GM21423 (cell line): ENCODE data around the gene STK40.

Source experiments
- ATAC-seq: cut with Tn5 transposase; IDR thresholded peaks from one replicate; pipeline ENCODE4 v1.9.1; 2021; ENCODE audit warnings: mild to moderate bottlenecking, moderate library complexity; ENCODE audit not compliant: unreplicated experiment

The STK40 gene

DNA sequence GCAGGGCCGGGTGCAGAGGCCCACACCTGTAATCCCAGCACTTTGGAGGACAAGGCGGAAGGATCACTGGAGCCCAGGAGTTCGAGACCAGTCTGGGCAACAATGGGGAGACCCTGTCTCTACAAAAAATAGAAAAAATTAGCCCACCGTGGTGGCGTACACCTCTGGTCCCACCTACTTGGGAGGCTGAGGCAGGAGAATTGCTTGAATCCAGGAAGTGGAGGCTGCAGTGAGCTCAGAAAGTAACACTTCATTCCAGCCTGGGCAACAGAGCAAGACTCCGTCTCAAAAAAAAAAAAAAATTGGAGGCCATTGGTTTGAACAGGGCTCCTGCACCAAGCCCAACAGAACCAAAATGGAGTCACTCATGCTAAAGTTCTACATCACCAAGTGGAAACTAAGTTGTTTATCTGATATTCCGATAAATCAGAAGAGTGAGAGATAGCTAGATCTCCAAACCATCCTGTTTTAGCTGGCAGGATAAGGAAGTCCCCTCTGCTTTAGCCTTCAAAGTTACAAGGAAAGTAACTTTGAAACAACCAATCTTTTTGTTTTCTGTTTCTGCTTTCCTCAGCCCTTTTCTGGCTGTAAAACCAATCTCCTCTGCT, 12.8 kb upstream of the STK40 start:
- no peak for ATAC-seq

DNA sequence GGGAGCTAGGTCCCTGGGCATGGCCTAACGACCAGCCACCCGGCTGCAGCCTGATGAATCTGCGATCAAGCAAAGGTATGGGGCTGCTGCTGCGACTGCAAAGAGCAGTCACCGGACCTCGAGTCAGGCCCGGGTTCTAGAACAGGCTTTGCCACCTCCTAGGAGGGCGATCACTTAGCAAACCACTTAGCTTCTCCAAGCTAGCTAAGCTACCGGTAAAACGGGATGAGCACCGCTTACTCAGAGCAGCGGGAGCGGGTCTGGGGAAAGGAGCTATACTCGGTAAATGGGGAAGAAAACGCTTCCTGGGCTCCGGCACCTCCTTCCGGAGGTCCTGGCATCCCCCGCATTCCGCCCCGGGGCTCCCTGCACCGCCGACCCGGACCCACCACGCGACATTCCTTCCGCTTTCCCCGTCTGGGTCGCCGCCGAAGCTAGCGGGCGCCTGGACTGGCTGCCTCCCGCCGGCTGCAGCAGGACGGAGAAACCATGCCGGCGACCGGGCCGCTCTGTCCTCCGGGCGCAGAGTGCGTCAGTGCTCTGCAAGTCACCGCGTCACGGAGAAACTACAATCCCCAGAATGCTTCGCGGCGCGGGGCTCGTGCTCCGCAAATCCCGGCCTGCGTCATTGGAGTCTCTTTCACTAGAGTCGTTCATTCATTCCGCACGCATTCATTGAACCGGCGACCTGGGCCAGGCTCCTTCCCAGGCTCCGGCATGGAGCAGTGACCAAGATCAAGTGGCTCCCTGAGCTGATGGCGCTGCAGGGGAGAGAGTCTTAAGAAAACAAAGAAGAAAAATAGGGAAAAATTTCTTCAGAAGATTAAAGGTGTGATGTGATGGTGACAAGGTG, 11.9 kb upstream of the STK40 start, which contains the start of gene LSM10:
TSS of gene LSM10 (minus strand) at position 531 of the 853 bp plus-strand sequence. CDS start 3,779 bp downstream, outside the sequence.
- peak; percentile 45 for ATAC-seq

DNA sequence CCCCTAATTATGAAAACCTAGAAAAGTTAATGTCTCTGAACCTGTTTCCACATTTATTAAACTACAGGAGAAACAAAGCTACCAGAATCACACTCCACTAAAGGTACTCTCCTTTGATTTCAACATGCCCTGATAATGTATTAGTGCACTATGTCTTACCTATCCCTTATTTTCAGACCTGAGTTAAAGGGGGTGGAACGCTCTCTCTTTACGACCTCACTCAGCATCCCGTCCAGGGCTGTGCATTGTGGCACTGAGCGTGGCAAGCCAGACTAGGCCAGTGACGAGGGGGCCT, 11.3 kb upstream of the STK40 start:
- peak; percentile 3 for ATAC-seq

DNA sequence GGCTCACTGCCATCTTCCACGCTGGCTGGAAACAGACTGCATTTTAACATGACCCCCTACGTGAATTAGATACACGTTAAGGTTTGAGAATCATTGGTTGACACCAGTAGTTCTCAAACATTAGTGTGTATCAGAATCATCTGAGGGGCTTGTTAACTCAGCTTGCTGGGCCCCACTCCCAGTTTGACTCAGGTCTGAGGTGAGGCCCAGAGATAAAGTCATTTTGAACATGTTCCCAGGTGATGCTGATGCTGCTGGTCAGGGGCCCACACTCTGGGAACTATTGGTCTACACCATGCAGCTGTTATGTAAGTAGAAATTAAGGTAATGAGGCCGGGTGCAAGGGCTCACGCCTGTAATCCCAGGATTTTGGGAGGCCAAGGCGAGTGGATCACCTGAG, 10.6 kb upstream of the STK40 start:
- ATAC-seq = no peak

DNA sequence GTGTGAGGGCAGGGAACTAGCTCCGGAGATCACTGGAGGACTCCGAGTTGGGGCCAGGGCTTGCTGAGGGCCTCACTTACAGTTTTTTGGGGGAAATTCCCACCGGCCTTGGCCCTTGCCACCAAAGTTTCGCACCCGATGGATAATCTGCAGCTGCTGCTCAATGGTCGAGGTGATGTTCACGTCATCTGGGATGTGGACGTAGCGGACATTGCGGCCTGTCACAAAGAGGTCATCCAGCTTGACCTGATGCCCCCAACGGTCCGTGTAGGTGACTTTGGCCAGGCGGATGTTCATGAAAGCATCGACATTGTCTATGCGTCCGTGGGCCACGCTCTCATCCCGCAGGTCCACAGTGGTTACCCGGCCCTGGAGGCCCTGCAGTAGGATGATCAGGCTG, 8.0 kb upstream of the STK40 start:
- ATAC-seq = no peak

DNA sequence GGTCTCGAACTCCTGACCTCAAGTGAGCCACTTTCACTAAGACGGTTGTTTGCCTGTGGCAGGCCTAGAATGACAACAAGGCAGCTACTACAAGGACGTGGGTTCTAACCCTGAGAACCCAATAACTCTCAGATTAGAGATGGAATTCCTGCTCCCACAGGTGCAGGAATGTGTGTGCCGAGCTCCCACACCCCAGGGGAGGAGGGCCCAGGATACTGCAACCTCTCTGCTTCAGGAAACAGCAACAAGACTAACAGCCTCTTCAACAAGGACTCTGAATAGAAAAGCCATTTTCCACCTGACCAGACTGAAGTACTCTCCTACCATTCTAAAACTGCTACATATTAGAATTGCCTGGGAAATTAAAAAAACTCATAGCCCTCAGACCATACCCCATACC, 7.1 kb upstream of the STK40 start:
- ATAC-seq = no peak

DNA sequence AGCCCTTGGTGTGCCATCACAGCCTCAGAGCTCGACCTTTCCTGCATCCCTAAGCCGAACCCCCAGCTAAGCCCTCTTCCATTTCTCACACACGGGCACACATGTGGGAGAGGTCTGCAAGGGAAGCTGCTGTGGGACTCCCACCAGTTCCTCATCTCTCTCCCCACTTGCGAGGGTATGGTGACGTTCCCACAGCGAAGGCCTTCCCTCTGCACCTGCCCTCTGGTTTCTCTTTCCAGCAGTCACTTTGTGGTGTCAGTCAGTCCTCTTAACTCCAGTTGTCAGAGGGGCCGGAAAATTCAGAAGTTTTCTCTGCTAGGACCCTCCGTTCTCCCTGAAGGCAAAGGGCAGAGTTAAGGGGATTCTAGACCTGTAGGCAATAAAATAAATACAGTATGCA, 5.5 kb upstream of the STK40 start:
- ATAC-seq = no peak

DNA sequence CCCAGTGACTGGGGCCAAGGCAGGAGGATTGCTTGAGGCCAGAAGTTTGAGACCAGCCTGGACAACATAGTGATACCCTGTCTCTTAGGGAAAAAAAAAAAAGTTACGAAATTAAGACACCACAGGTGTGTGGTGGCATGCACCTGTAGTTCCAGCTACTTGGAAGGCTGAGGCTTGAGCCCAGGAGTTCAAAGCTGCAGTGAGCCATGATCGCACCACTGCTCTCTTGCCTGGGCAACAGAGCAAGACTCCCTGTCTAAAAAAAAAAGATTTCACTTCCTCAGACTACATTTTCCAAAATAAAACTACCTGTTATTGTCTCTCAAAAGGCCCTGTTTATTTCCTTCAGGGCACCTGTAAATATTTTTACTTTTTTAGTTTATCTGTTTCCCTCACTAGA, 4.7 kb upstream of the STK40 start:
- ATAC-seq = no peak

DNA sequence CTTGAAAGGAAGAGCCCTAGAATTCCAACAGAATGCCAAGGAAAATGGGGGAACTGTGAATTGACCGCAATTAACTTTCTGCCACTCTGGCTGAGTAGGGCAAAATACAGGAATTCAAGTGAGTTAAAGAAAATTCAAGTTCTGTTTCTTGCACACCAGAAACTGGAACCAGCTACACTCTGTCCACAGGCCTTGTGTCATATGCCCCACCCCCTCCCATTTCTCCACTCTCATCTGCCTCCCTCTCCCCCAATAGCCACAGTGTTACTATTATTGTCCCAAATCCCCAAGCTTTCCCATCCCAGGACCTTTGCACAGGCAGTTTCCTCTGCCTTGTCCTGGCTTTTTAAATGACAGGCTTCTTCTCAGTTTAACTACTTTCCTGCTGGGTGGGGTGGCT, 4.3 kb upstream of the STK40 start:
- ATAC-seq = no peak

DNA sequence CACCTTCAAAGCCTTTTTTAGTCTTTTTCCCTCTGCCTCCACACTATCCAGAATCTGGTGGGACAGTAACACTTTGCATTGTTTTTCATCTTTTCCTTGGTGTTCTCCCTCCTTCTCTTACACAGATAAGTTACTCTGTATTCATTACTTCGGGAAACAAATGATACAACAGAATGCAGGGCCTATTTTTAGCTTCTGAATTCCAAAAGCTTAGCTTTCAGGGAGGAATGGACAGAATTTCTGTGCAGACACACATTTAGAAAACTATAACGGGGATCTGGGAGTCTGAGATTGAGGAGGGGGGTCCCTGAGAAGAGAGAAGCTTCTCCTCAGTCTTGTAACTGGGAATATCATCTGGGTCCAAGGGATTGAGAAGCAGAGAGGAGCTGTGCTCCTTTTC, 3.5 kb upstream of the STK40 start:
- no peak for ATAC-seq

DNA sequence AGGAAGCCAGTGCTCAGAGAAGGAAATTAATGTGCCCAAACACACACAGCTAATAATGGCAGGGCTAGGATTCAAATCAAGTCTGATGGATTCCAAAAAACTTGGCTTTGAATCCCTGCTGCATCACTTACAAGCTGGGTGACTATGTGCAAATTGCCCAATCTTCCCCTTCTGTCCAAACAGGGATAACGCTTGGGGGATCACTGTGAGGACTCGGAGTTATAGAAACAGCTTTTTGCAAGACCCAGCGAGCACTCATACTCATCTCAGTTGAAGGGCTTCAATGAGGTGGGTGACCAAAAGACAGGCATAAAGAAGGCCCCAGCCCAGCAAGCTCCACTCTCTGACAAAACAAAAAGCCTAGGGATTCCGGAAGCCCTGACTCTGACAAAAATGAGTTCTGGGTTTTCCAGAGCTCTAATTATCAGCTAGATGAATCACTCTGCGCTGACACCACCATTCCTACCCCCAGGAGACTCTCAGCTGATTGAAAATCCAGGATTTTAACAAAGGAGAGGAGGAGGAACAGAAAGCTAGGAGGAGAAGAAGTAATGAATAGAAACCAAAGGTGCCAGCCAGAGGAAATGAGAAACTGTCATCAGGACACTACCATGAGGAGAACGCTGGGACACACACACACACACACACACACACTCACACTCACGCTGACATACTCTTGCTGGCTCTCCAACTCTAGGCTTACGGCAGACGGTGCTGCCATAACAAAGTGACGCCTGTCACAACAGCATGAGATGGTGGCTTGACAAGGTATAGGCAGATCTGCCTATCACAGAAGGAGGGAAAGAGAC, 1.6 kb upstream of the STK40 start:
- no peak for ATAC-seq

DNA sequence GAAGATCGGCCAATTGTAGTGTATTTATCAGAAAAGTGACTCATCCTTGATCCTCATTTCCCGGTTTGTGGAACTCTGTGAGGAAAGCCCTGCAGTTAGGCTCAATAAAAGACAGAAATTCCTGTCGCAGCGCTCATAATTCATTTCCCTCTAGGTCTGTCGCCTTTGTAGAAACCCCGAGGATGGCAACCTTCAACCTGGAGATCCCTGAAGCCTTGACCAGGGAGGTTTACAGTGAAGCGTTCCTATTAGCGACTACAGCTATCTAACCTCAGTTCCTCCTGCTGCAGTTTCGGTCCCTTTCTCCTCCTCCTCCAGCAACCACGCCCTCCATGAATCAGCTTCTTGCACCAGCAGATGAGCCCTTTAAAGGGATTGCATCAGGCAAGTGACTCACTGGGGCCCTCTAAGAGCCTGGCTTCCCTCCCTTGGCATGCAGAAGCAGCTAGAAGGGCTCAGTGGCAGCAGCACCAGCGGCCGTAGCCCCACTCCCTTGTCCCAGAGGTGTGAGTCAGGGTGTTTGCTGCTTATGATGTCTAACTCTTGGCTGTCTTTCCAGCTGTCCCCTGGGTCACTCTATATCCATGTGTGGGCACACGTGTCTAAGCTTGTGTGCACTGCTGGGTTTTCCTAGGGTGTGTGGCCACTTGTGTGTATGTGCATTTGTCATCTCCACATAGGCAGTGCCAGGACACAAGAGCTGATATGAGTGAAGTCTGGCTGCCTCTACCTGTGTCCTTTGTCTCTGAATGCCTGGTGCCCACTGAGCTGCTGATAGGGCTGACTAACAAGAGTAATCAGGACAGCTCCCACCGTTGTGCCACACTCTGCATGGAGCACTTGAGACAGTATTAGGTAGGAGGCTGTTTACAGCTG, 779 bp upstream of the STK40 start:
- ATAC-seq = peak; percentile 54

DNA sequence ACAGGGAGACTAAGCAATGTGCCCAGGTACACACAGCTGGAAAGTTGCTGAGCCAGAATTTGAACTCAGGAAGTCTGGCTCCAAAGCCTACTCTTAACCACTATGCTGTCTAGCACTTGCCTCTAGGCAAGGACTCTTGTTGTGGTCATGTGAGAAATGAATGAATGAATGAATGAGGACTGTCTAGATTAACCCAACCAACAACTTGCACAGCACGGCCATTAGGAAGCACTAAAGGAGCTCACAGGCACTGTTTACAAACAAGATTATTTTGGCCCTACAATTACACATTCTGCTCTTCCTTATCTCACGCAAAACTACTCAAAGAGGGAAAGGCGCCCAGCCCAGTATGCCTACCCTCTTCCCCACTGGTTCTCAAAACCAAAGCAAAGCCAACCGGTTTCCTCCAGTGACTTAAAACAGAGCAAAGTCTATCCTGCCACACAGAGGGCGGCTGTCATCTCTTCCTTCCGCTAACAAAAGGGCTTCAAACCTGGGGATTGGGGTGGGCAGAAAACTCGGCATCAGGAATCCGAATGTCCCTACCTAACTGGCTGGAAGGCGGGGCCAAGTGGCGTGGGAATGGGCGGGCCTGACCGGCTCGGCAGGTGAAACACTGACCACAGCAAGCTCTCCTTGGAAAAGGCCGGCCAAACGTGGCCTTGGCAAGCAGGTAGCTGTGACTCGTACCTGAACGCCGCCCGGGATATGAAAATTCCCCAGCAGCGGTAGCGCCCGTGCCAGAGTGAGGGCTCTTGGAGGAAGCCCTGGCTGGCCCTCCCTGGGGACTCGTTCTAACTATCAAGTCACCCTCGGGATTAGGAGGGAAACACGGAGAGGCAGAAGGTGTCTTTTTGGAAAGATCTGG, 948 bp downstream of the STK40 start:
- no peak for ATAC-seq

DNA sequence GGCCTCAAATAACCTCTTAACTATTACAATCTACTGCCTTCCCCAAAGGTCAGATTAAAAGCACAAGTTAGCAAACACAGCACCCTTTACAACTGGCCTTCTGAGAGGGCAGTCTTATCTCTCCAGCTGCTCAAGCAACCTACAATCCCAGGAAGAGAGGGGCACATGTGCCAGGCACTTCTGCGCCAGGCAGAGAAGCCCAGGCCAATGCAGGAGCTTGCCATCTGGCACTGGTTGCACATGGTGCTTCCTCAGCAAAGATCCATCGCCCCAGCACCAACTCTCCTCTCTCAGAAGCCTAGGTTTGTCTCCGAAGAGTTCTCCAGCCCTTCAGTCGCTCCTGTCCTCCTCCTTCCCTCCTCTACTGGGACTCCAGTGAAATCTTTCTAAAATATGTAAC, 2.5 kb downstream of the STK40 start:
- no peak for ATAC-seq

DNA sequence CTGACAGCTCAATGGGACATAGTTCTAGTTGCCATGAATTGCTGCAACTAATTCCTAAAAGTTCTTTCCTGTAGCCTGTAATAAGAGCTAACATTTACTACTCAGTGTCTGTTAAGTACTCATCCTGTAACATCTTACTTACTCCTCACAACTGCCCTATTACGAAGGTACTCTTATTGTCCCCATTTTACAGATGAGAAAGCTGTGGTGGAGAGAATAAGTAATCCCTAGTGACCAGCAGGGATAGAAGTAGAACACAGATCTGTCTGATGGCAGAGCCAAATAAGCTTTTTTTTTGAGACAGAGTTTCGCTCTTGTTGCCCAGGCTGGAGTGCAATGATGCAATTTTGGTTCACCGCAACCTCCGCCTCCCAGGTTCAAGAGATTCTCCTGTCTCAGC, 3.1 kb downstream of the STK40 start:
- ATAC-seq = no peak

DNA sequence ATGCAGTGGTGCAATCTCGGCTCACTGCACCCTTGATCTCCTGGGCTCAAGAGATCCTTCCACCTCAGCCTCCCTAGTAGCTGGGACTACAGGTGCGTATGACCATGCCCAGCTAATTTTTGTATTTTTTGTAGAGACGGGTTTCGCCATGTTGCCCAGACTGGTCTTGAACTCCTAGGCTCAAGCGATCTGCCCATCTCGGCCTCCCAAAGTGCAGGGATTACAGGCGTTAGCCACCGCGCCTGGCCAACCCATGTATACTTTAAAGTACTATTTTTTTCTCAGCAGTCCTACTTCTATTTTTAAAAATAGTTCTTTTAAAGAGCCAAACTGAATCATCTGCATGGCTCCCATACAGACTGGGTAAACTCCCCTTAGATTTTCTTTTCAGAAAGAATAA, 3.5 kb downstream of the STK40 start:
- ATAC-seq = no peak

DNA sequence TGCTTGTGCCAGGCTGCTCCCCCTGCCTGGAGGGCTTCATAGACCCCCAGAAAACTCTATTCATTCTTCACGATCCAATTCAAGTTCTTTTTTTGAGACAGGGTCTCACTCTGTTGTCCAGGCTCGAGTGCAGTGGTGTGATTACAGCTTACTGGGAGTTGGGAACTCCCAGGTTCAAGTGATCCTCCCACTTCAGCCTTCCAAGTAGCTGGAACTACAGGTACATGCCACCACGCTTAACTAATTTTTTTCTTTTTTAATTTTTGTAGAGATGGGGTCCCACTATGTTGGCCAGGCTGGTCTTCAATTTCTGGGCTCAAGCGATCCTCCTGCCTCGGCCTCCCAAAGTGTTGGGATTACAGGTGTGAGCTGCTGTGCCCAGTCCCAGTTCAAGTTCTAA, 4.3 kb downstream of the STK40 start:
- no peak for ATAC-seq

DNA sequence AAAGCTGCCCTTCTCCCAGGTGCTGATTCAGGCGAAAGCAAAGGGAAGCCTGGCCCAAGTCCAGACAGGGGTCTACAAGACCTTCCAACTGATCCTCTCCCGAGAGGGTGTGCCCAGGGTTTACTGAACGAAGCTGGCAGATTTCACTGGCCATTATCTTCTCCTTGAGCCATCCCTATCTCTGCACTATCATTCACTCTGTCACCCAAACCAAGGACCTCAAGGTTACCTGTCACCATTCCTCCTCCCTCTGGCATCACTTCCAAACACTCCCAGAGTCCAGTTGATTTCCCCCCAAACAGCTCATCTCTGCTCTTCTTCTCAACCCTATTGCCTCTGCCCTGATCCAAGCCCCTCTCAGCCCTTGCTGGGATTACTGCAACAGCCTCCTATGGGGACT, 4.9 kb downstream of the STK40 start:
- no peak for ATAC-seq

DNA sequence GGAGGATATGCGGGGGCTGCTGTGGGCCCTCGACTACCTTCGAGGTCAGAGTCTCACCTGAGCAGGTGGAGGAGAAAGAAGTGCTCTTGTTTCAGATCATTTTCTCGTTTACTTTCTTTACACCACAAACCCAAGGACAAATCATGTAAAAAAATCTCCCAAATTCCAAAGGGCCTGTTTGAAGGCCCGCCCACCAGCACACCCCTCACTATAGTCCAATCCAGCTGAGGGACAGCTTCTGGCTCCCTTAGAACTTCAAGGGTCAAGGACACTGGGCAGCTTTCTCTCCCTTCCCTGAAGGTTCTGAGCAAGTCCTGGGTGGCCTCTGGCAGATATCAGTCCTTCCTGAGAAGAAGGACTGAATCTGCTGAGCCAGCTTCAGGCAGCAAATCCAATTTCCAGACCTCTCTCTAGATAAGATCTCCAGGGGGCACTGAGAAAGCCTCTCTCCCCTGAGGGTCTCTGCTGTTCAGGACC, 5.5 kb downstream of the STK40 start:
- no peak for ATAC-seq
